ENCODE data around the gene CACNA1I.
A peak's percentile ranks its signal among the peaks of the same experiment; 100 is the strongest.

Gene CACNA1I

GRCh38 chr22:39535831-39536449, 34.6 kb upstream of the CACNA1I start:
- DNase-seq (ENCODE audit: low read depth in 3 of 3), result no peak

- DNase-seq (ENCODE audit: low read depth in 3 of 3), result no peak
Observed at GRCh38 chr22:39536711-39537110, 33.8 kb upstream of the CACNA1I start.

DNA sequence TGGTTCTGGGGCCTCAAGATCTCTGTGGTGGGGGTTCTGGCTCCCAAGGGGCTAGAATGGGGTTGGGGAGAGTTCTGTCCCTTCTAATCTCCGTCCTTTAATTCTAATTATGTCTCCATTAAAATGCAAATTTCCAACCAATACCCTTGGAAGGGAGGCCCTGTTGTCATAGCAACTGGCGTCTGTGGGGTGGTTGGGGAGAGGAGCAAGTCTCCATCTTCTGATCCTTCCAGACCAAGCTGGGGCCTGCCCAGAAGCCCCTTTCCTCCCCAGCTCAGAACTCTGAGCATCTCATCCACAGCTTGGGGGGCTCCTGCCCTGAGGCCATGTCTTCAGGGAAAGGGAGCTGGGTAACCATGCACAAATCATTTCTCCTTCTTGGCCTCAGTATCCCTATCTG, 32.6 kb upstream of the CACNA1I start:
- no peak for DNase-seq (ENCODE audit: low read depth in 3 of 3)

DNA sequence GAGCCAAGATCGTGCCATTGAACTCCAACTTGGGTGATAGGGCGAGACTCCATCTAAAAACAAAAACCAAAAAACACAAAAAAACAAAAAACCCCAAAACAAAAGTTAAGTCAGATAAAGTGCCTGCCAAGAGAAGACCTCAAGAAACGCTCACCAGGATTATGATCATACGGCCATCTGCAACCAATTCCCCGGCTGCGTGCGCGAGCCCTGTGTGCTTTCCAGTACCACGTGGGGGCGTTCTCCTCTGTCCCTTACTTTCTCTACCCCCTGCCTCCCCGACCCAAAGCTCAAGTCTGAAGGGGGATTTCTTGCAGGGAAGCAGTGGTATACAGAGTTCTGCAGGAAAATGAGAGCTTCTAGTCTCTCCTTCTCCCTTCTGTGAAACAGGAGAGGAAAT, 27.5 kb upstream of the CACNA1I start:
- DNase-seq (ENCODE audit: low read depth in 3 of 3), result no peak

- DNase-seq (ENCODE audit: low read depth in 3 of 3), result peak in 2 of 3 experiments; percentile 42 to 65
Observed at GRCh38 chr22:39545386-39546365, 24.9 kb upstream of the CACNA1I start.

GRCh38 chr22:39546889-39547586, 23.5 kb upstream of the CACNA1I start:
- no peak for DNase-seq (ENCODE audit: low read depth in 3 of 3)

DNA sequence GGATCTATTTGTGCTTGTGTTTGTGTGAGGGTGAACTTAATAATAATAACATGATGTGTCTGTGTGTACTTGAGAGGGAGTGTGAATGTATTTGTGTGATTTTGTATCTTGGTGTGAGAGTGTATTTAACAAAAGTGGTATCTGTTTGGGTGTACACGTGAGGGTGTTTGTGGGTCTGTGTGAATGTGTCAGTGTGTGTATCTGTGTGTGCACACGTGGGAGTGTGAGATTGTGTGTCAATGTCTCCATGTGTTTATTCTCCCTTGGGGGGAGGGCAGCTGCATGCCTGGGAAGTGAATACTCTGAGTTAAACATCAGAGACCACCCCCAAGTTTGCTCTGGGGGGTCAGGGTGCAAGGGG, 23.0 kb upstream of the CACNA1I start:
- DNase-seq (ENCODE audit: low read depth in 3 of 3), result no peak

- no peak for DNase-seq (ENCODE audit: low read depth in 3 of 3)
Observed at GRCh38 chr22:39553429-39553828, 17.1 kb upstream of the CACNA1I start.

DNA sequence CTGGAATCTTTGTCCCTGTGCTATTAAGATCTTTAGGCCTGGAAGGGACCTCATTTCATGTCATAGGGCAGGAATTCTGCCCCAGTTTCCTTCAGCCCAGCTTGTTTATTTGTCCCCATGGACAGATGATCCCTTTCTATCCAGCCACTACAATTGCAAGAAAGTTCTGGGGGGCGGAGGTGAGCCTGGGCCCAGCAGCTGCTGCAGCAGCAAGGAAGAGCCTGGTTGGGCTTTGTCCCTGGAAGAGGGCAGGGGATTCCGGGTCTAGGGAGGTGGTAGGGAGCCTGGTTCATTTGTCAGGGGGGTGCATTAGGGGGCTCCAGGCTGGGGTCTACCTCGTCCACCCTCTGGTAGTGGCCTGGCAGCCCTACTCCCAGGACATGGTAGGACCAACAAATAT, 16.4 kb upstream of the CACNA1I start:
- DNase-seq (ENCODE audit: low read depth in 3 of 3), result no peak

GRCh38 chr22:39556970-39557841, 13.3 kb upstream of the CACNA1I start:
- peak; percentile 20 to 58 (median 32) for DNase-seq (ENCODE audit: low read depth in 3 of 3)

GRCh38 chr22:39558254-39558727, 12.3 kb upstream of the CACNA1I start:
- DNase-seq (ENCODE audit: low read depth in 3 of 3), result no peak

DNA sequence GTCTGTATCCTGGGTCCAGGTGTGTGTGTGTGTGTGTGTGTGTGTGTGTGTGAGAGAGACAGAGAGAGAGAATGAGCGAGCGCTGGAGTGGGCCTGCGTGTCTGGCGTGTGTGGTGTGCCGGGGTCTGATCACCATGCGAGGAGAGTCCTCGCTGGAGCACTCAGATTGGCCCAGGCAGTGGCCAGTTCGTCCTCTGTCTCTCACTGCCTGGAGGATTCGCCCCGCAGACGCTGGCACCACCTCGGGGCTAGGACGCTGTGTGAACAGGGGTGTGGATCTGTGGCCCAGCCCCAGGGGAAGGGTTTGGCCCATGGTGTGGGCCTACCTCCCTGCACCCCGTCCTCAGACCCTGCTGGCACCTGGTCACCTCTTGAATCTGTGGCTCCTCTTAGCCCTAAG, 11.6 kb upstream of the CACNA1I start:
- no peak for DNase-seq (ENCODE audit: low read depth in 3 of 3)

DNA sequence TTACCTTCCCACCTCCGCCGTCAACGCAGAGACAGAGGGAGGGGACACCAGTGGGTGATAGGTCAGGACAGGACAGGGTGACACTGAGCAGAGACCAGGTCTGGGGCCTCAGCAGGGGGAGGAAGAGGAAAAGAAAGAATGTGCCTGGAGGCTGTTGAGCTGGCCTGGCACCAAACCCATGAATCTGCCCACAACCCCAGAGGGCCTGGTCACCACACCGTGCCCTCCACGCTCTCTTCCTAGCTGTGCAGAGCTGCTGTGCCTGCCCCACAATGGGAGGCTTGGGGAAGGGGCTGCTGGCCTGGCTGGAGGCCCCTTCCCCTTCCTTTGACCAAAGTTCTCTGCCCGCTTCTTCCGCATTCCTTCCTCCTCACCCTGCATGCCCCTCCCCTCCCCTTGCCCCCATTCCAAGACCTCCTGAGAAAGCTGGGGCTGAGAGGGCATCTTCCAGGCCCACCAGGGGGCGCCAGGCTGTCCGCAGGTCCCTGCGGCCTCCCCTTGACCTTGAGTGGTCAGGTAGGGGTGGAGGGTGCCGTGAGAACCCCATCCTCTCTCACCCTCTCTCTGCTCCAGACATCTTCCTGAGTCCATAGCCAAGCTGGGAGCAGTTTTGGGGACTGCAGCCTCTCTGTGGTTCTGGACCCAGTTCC, 11.0 kb upstream of the CACNA1I start:
- no peak for DNase-seq (ENCODE audit: low read depth in 3 of 3)

DNA sequence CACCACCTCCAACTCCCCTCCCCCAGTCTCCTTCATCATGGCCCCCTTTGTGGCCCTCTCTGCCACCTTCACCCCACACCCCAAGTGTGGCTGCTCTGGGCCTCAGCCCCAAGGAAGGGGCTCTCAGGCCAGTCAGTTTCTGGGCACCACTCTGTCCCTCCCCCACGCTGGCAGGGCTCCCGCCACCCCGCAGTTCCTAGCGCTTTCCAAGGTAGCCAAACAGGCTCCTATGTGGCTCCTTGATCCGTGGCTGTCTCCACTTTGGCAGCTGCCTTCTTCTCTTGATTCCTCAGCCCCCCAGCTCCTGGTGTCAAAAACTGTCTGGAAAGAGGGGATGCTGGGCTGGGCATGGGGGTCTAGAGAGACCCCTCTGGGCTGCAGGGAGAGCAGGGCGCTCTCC, 10.4 kb upstream of the CACNA1I start:
- no peak for DNase-seq (ENCODE audit: low read depth in 3 of 3)

DNA sequence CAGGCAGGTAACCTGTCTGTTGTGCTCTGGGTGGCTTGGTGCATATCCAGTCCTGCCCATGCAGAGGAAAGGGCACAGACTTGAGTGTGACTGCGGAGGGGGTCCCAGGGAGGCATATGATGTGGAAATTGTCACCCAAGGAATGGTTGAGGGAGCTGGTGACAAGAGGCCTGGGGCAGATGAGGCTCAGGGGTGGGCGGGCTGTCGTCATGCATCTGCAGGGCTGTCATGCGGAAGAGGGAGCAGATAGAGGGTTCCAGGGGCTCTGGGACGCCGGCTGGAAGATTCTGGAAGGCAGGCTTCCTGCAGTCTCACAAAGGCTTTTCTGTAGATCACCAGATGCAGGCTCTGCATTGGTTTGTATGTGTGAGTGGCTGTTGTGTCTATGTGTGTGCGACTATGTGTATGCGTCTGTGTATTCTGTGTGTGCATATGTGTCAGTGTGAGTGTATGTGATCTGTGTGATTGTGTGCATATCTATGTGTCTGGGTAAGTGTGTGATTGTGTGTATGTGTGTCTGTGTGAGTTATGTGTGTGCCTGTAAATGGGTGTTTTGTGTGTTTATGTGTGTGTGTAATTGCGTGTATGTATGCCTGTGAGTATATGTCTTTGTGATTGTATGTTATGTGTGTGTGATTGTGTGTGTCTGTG, 7.6 kb upstream of the CACNA1I start:
- DNase-seq (ENCODE audit: low read depth in 3 of 3), result no peak

DNA sequence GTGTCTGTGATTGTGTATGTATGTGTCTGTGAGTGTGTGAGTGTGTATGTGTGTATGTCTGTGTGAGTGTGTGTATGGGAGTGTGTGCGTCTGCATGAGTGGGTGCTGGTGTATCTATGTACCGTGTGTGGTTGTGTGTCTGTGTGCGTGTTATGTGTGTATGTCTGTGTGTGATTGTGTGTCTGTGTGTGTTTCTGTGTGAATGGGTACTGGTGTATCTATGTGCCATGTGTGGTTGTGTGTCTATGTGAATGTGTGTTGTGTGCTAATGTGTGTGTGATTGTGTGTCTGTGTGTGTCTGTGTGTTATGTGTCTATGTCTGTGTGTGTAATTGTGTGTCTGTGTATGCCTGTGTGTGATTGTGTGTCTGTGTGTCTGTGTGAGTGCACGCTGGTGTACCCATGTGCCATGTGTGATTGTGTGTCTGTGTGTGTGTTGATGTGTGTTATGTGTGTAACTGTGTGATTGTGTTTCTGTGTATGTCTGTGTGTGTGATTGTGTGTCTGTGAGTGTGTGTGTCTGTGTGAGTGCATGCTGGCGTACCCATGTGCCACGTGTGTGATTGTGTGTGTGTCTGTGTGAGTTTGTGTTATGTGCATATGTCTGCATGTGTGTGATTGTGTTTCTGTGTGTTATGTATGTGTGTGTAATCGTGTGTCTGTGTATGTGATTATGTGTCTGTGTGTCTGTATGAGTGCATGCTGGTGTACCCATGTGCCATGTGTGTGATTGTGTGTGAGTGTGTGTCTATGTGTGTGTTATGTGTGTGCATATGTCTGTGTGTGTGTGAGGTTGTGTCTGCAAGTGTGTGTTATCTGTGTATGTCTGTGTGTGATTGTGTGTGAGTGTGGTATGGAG, 6.8 kb upstream of the CACNA1I start:
- DNase-seq (ENCODE audit: low read depth in 3 of 3), result no peak

DNA sequence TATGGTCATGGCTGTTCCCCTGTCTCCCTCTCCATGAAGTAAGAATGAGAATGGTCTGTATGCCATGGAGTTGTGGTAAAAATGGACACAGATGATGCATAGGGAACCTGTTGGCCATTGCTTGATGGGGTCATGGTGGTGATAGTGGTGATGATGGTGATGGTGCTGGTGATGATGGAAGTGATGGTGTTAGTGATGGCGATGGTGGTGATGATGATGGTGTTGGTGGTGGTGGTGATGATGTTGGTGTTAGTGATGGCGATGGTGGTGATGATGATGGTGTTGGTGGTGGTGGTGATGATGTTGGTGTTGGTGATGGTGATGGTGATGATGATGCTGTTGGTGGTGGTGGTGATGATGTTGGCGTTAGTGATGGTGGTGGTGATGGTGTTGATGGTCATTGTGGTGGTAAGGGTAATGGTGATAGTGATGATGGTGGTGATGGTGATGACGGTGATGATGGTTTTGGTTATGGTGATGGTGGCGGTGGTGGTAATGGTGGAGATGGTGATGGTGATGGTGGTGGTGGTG, 5.1 kb upstream of the CACNA1I start:
- no peak for DNase-seq (ENCODE audit: low read depth in 3 of 3)

- peak in 2 of 3 experiments; percentile 4 to 38 for DNase-seq (ENCODE audit: low read depth in 3 of 3)
Observed at GRCh38 chr22:39567135-39567946, 3.2 kb upstream of the CACNA1I start.

Data from stimulated activated CD4-positive, alpha-beta T cell treated with anti-CD3 and anti-CD28 coated beads, TNF-alpha, amount 100 ng/mL, for 24 hours (primary cell).